ENCODE measurements around the gene ZNF19. TPM values are rescaled to one million over a fixed set of nuclear protein-coding genes. Genes with fewer than 3 reads are reported as not detected.

The ZNF19 gene
- total RNA-seq, 4 donors from 2014 or later: 2.3 to 4.0 (median 2.9) TPM

- Histone ChIP-seq H3K27me3 (peaks cover 0 to 30% (median 0%) of the 10 kb centered on the region in 4 donors), H3K4me1 (no peaks in the 10 kb centered on the region), H3K27ac (replicated peaks in 1 of 4) (no peak overlapping the region), H3K9me3 (peaks cover 3 to 78% (median 62%) of the 10 kb centered on the region in 4 donors), H3K4me3 (no peak overlapping the region), H3K36me3 (peaks cover 8 to 14% (median 9%) of the 10 kb centered on the region in 4 donors)
- 100% methylated on average over 5 of the region's 6 CpGs for WGBS
- no peak for DNase-seq (ENCODE audit: extremely low spot score)
- TF ChIP-seq POLR2A (IDR thresholded peaks at IDR 0.05; ENCODE audit: low read depth) (no peak), EP300 (IDR thresholded peaks at IDR 0.05) (no peak), POLR2AphosphoS5 (IDR thresholded peaks at IDR 0.05) (no peak)
- TF ChIP-seq, protein P1, sequence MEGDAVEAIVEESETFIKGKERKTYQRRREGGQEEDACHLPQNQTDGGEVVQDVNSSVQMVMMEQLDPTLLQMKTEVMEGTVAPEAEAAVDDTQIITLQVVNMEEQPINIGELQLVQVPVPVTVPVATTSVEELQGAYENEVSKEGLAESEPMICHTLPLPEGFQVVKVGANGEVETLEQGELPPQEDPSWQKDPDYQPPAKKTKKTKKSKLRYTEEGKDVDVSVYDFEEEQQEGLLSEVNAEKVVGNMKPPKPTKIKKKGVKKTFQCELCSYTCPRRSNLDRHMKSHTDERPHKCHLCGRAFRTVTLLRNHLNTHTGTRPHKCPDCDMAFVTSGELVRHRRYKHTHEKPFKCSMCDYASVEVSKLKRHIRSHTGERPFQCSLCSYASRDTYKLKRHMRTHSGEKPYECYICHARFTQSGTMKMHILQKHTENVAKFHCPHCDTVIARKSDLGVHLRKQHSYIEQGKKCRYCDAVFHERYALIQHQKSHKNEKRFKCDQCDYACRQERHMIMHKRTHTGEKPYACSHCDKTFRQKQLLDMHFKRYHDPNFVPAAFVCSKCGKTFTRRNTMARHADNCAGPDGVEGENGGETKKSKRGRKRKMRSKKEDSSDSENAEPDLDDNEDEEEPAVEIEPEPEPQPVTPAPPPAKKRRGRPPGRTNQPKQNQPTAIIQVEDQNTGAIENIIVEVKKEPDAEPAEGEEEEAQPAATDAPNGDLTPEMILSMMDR (IDR thresholded peaks at IDR 0.05): no peak
- intact Hi-C loops (cut with DNase I): no loop called here
Observed at GRCh38 chr16:71443714-71444113, 45.4 kb downstream of the ZNF19 start.

GRCh38 chr16:71442051-71442440 lies 47.1 kb downstream of the ZNF19 start, which contains the start of gene TLE7:
TLE7 (minus strand) TSS chr16:71442054; CDS start chr16:71433324, 8,730 bp downstream.
- Histone ChIP-seq H3K4me1 (no peaks in the 10 kb centered on the region), H3K36me3 (peaks cover 0 to 2% (median 0%) of the 10 kb centered on the region in 4 donors), H3K4me3 (no peak within 1 kb of the TSS), H3K9me3 (peaks cover 0 to 61% (median 45%) of the 10 kb centered on the region in 4 donors), H3K27ac (replicated peaks in 1 of 4) (no peak within 1 kb of the TSS), H3K27me3 (peaks cover 0 to 38% (median 0%) of the 10 kb centered on the region in 4 donors)
- DNase-seq (ENCODE audit: extremely low spot score): no peak
- WGBS: 100% methylated on average over 1 of the region's 13 CpGs
- TF ChIP-seq POLR2AphosphoS5 (IDR thresholded peaks at IDR 0.05) (no peak), EP300 (IDR thresholded peaks at IDR 0.05) (no peak), POLR2A (IDR thresholded peaks at IDR 0.05; ENCODE audit: low read depth) (no peak)
- TF ChIP-seq, protein P1 (IDR thresholded peaks at IDR 0.05): no peak
- intact Hi-C loops (cut with DNase I): no loop called here

GRCh38 chr16:71441348-71442050 lies 47.6 kb downstream of the ZNF19 start:
- no peak for DNase-seq (ENCODE audit: extremely low spot score)
- Histone ChIP-seq H3K36me3 (no peaks in the 10 kb centered on the region), H3K27me3 (peaks cover 0 to 43% (median 0%) of the 10 kb centered on the region in 4 donors), H3K9me3 (peaks cover 0 to 56% (median 40%) of the 10 kb centered on the region in 4 donors), H3K4me3 (no peak overlapping the region), H3K4me1 (no peaks in the 10 kb centered on the region), H3K27ac (replicated peaks in 1 of 4) (no peak overlapping the region)
- 83% methylated on average over 7 of the region's 71 CpGs for WGBS
- TF ChIP-seq, protein P1 (IDR thresholded peaks at IDR 0.05): peak in 1 of 3 experiments; percentile 28
- TF ChIP-seq EP300 (IDR thresholded peaks at IDR 0.05) (no peak), POLR2A (IDR thresholded peaks at IDR 0.05; ENCODE audit: low read depth) (no peak), POLR2AphosphoS5 (IDR thresholded peaks at IDR 0.05) (no peak)
- intact Hi-C loops (cut with DNase I): no loop called here

GRCh38 chr16:71440669-71441347 lies 48.3 kb downstream of the ZNF19 start:
- Histone ChIP-seq H3K4me3 (no peak overlapping the region), H3K27ac (replicated peaks in 1 of 4) (no peak overlapping the region), H3K4me1 (no peaks in the 10 kb centered on the region), H3K27me3 (peaks cover 0 to 48% (median 0%) of the 10 kb centered on the region in 4 donors), H3K9me3 (peaks cover 0 to 49% (median 33%) of the 10 kb centered on the region in 4 donors), H3K36me3 (no peaks in the 10 kb centered on the region)
- 74% methylated on average over 23 of the region's 25 CpGs for WGBS
- TF ChIP-seq POLR2AphosphoS5 (IDR thresholded peaks at IDR 0.05): no peak
- intact Hi-C loops (cut with DNase I): no loop called here
- no peak for DNase-seq (ENCODE audit: extremely low spot score)

- no peaks in the 10 kb centered on the region for H3K4me1 ChIP-seq
- 31% methylated on average over 3 of the region's 3 CpGs for WGBS
- H3K27ac ChIP-seq (replicated peaks in 1 of 4): no peak overlapping the region
- peaks cover 0 to 50% (median 0%) of the 10 kb centered on the region in 4 donors for H3K27me3 ChIP-seq
- TF ChIP-seq, protein P1 (IDR thresholded peaks at IDR 0.05): no peak
- TF ChIP-seq EP300 (IDR thresholded peaks at IDR 0.05): no peak
- TF ChIP-seq POLR2A (IDR thresholded peaks at IDR 0.05; ENCODE audit: low read depth): no peak
- no peak for TF ChIP-seq POLR2AphosphoS5 (IDR thresholded peaks at IDR 0.05)
- peaks cover 0 to 36% (median 20%) of the 10 kb centered on the region in 4 donors for H3K9me3 ChIP-seq
- intact Hi-C loops (cut with DNase I): no loop called here
- H3K4me3 ChIP-seq: no peak overlapping the region
- DNase-seq (ENCODE audit: extremely low spot score): no peak
- no peaks in the 10 kb centered on the region for H3K36me3 ChIP-seq
Observed at GRCh38 chr16:71439523-71439922, 49.6 kb downstream of the ZNF19 start.

Data from esophagus muscularis mucosa (tissue), 4 donors.